OCI-LY7 (cell line): ENCODE results near the gene CDHR5.

Source experiments
- EZH2phosphoT487 ChIP-seq: fragments of 200-600 bp; sonication (generic); IDR thresholded peaks from 2 replicates; pipeline ENCODE4 v1.6.1; 2018; ENCODE audit warnings: low read depth, borderline replicate concordance, mild to moderate bottlenecking, mixed run types, antibody characterized with exemption, low read length, moderate library complexity, mixed read lengths
- TF ChIP-seq, protein P1 (sequence below): fragments of 200-600 bp; sonication (generic); conservative IDR thresholded peaks from 2 replicates; pipeline ENCODE4 v1.5.1; 2014; ENCODE audit warnings: mild to moderate bottlenecking, antibody characterized with exemption, low read length, moderate library complexity, mixed read lengths

DNA sequence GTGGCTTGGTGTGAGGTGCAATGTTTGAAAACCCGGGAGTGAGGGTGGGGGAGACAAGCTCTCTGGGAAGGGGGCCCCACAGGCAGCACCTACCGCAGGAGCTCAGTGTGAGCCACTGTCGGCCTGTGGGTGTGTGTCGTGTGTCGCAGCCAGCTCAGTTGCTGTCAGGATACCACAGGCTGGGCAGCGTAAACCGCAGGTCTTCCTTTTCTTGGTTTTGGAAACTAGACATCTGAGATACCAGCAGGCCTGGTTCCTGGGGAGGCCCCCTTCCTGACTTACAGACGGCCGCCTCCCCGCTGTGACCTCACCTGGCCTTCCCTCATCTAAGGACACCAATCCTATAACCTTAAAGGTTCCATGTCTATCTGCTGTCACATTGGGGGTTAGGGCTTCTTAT is 28.4 kb downstream of the CDHR5 start:
- TF ChIP-seq, protein P1, sequence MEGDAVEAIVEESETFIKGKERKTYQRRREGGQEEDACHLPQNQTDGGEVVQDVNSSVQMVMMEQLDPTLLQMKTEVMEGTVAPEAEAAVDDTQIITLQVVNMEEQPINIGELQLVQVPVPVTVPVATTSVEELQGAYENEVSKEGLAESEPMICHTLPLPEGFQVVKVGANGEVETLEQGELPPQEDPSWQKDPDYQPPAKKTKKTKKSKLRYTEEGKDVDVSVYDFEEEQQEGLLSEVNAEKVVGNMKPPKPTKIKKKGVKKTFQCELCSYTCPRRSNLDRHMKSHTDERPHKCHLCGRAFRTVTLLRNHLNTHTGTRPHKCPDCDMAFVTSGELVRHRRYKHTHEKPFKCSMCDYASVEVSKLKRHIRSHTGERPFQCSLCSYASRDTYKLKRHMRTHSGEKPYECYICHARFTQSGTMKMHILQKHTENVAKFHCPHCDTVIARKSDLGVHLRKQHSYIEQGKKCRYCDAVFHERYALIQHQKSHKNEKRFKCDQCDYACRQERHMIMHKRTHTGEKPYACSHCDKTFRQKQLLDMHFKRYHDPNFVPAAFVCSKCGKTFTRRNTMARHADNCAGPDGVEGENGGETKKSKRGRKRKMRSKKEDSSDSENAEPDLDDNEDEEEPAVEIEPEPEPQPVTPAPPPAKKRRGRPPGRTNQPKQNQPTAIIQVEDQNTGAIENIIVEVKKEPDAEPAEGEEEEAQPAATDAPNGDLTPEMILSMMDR, result no peak
- no peak for TF ChIP-seq EZH2phosphoT487
